ENCODE measurements around the gene RFK. TPM values are rescaled to one million over a fixed set of nuclear protein-coding genes. Genes with fewer than 3 reads are reported as not detected.

The RFK gene
- total RNA-seq, 1 donor from 2014 or later: 20.3 TPM

GRCh38 chr9:76358628-76359280, 35.5 kb downstream of the RFK start:
- no peak for DNase-seq (ENCODE audit: low spot score)
- H3K27me3 Mint-ChIP-seq (ENCODE audit: insufficient read depth): peaks cover 2% of the 10 kb centered on the region
- no peaks in the 10 kb centered on the region for H3K9me3 Mint-ChIP-seq
- no peak overlapping the region for H3K27ac Mint-ChIP-seq
- H3K4me3 Mint-ChIP-seq: no peak overlapping the region
- no peaks in the 10 kb centered on the region for H3K36me3 Mint-ChIP-seq (ENCODE audit: low read depth)
- intact Hi-C loops (cut with micrococcal nuclease): no loop called here
- no peaks in the 10 kb centered on the region for H3K4me1 Mint-ChIP-seq (ENCODE audit: low read depth)

- Mint-ChIP-seq H3K9me3 (no peaks in the 10 kb centered on the region), H3K27me3 (ENCODE audit: insufficient read depth) (peaks cover 2% of the 10 kb centered on the region), H3K27ac (no peak overlapping the region), H3K4me3 (no peak overlapping the region), H3K4me1 (ENCODE audit: low read depth) (no peaks in the 10 kb centered on the region), H3K36me3 (ENCODE audit: low read depth) (no peaks in the 10 kb centered on the region)
- DNase-seq (ENCODE audit: low spot score): no peak
- intact Hi-C loops (cut with micrococcal nuclease): no loop called here
These were observed 36.7 kb downstream of the RFK start for GRCh38 chr9:76357555-76357954.

GRCh38 chr9:76355886-76356285, 38.3 kb downstream of the RFK start:
- Mint-ChIP-seq H3K27me3 (ENCODE audit: insufficient read depth) (peaks cover 2% of the 10 kb centered on the region), H3K4me3 (no peak overlapping the region), H3K9me3 (no peaks in the 10 kb centered on the region), H3K27ac (no peak overlapping the region), H3K36me3 (ENCODE audit: low read depth) (no peaks in the 10 kb centered on the region), H3K4me1 (ENCODE audit: low read depth) (no peaks in the 10 kb centered on the region)
- intact Hi-C loops (cut with micrococcal nuclease): no loop called here
- DNase-seq (ENCODE audit: low spot score): no peak

GRCh38 chr9:76354221-76354620, 40.0 kb downstream of the RFK start:
- H3K27ac Mint-ChIP-seq: no peak overlapping the region
- H3K4me3 Mint-ChIP-seq: no peak overlapping the region
- H3K36me3 Mint-ChIP-seq (ENCODE audit: low read depth): no peaks in the 10 kb centered on the region
- intact Hi-C loops (cut with micrococcal nuclease): no loop called here
- no peaks in the 10 kb centered on the region for H3K9me3 Mint-ChIP-seq
- H3K4me1 Mint-ChIP-seq (ENCODE audit: low read depth): no peaks in the 10 kb centered on the region
- DNase-seq (ENCODE audit: low spot score): no peak
- H3K27me3 Mint-ChIP-seq (ENCODE audit: insufficient read depth): peaks cover 2% of the 10 kb centered on the region

- Mint-ChIP-seq H3K27ac (no peak overlapping the region), H3K27me3 (ENCODE audit: insufficient read depth) (no peaks in the 10 kb centered on the region), H3K36me3 (ENCODE audit: low read depth) (no peaks in the 10 kb centered on the region), H3K4me1 (ENCODE audit: low read depth) (no peaks in the 10 kb centered on the region), H3K4me3 (no peak overlapping the region), H3K9me3 (no peaks in the 10 kb centered on the region)
- intact Hi-C loops (cut with micrococcal nuclease): no loop called here
- no peak for DNase-seq (ENCODE audit: low spot score)
These were observed 40.9 kb downstream of the RFK start for GRCh38 chr9:76353280-76353679.

GRCh38 chr9:76352026-76352620, 42.1 kb downstream of the RFK start:
- H3K27me3 Mint-ChIP-seq (ENCODE audit: insufficient read depth): peaks cover 2% of the 10 kb centered on the region
- H3K36me3 Mint-ChIP-seq (ENCODE audit: low read depth): no peaks in the 10 kb centered on the region
- H3K9me3 Mint-ChIP-seq: no peaks in the 10 kb centered on the region
- intact Hi-C loops (cut with micrococcal nuclease): no loop called here
- no peak overlapping the region for H3K4me3 Mint-ChIP-seq
- no peak overlapping the region for H3K27ac Mint-ChIP-seq
- no peaks in the 10 kb centered on the region for H3K4me1 Mint-ChIP-seq (ENCODE audit: low read depth)
- DNase-seq (ENCODE audit: low spot score): no peak

- Mint-ChIP-seq H3K36me3 (ENCODE audit: low read depth) (no peaks in the 10 kb centered on the region), H3K27ac (no peak overlapping the region), H3K4me1 (ENCODE audit: low read depth) (no peaks in the 10 kb centered on the region), H3K27me3 (ENCODE audit: insufficient read depth) (peaks cover 2% of the 10 kb centered on the region), H3K9me3 (no peaks in the 10 kb centered on the region), H3K4me3 (no peak overlapping the region)
- intact Hi-C loops (cut with micrococcal nuclease): no loop called here
- no peak for DNase-seq (ENCODE audit: low spot score)
These were observed 43.2 kb downstream of the RFK start for GRCh38 chr9:76351006-76351405.

- Mint-ChIP-seq H3K9me3 (no peaks in the 10 kb centered on the region), H3K4me1 (ENCODE audit: low read depth) (no peaks in the 10 kb centered on the region), H3K36me3 (ENCODE audit: low read depth) (no peaks in the 10 kb centered on the region), H3K27ac (no peak overlapping the region), H3K4me3 (no peak overlapping the region), H3K27me3 (ENCODE audit: insufficient read depth) (peaks cover 2% of the 10 kb centered on the region)
- intact Hi-C loops (cut with micrococcal nuclease): no loop called here
- no peak for DNase-seq (ENCODE audit: low spot score)
These were observed 44.4 kb downstream of the RFK start for GRCh38 chr9:76349865-76350264.

GRCh38 chr9:76342858-76343257, 51.4 kb downstream of the RFK start:
- H3K36me3 Mint-ChIP-seq (ENCODE audit: low read depth): no peaks in the 10 kb centered on the region
- no peak overlapping the region for H3K27ac Mint-ChIP-seq
- intact Hi-C loops (cut with micrococcal nuclease): no loop called here
- no peaks in the 10 kb centered on the region for H3K4me1 Mint-ChIP-seq (ENCODE audit: low read depth)
- H3K4me3 Mint-ChIP-seq: no peak overlapping the region
- no peaks in the 10 kb centered on the region for H3K9me3 Mint-ChIP-seq
- peaks cover 3% of the 10 kb centered on the region for H3K27me3 Mint-ChIP-seq (ENCODE audit: insufficient read depth)
- no peak for DNase-seq (ENCODE audit: low spot score)

GRCh38 chr9:76342201-76342600, 52.0 kb downstream of the RFK start:
- no peaks in the 10 kb centered on the region for H3K4me1 Mint-ChIP-seq (ENCODE audit: low read depth)
- no peak overlapping the region for H3K4me3 Mint-ChIP-seq
- no peaks in the 10 kb centered on the region for H3K9me3 Mint-ChIP-seq
- no peak overlapping the region for H3K27ac Mint-ChIP-seq
- H3K27me3 Mint-ChIP-seq (ENCODE audit: insufficient read depth): peaks cover 2% of the 10 kb centered on the region
- no peaks in the 10 kb centered on the region for H3K36me3 Mint-ChIP-seq (ENCODE audit: low read depth)
- no peak for DNase-seq (ENCODE audit: low spot score)
- intact Hi-C loops (cut with micrococcal nuclease): no loop called here

GRCh38 chr9:76341616-76342015, 52.6 kb downstream of the RFK start:
- no peak overlapping the region for H3K4me3 Mint-ChIP-seq
- no peak overlapping the region for H3K27ac Mint-ChIP-seq
- H3K4me1 Mint-ChIP-seq (ENCODE audit: low read depth): no peaks in the 10 kb centered on the region
- H3K9me3 Mint-ChIP-seq: no peaks in the 10 kb centered on the region
- intact Hi-C loops (cut with micrococcal nuclease): no loop called here
- DNase-seq (ENCODE audit: low spot score): no peak
- peaks cover 2% of the 10 kb centered on the region for H3K27me3 Mint-ChIP-seq (ENCODE audit: insufficient read depth)
- no peaks in the 10 kb centered on the region for H3K36me3 Mint-ChIP-seq (ENCODE audit: low read depth)

GRCh38 chr9:76338418-76338817, 55.8 kb downstream of the RFK start:
- Mint-ChIP-seq H3K27me3 (ENCODE audit: insufficient read depth) (peaks cover 7% of the 10 kb centered on the region), H3K27ac (no peak overlapping the region), H3K4me3 (no peak overlapping the region), H3K36me3 (ENCODE audit: low read depth) (no peaks in the 10 kb centered on the region), H3K4me1 (ENCODE audit: low read depth) (no peaks in the 10 kb centered on the region), H3K9me3 (no peaks in the 10 kb centered on the region)
- intact Hi-C loops (cut with micrococcal nuclease): no loop called here
- DNase-seq (ENCODE audit: low spot score): no peak

GRCh38 chr9:76336027-76336426, 58.2 kb downstream of the RFK start:
- intact Hi-C loops (cut with micrococcal nuclease): no loop called here
- no peaks in the 10 kb centered on the region for H3K9me3 Mint-ChIP-seq
- no peak overlapping the region for H3K4me3 Mint-ChIP-seq
- H3K27me3 Mint-ChIP-seq (ENCODE audit: insufficient read depth): peaks cover 7% of the 10 kb centered on the region
- no peaks in the 10 kb centered on the region for H3K4me1 Mint-ChIP-seq (ENCODE audit: low read depth)
- H3K36me3 Mint-ChIP-seq (ENCODE audit: low read depth): no peaks in the 10 kb centered on the region
- no peak overlapping the region for H3K27ac Mint-ChIP-seq
- DNase-seq (ENCODE audit: low spot score): no peak

Measured in activated T-helper 1 cell treated with anti-CD3 and anti-CD28 coated beads, Interleukin-12 subunit alpha, Interleukin-12 subunit beta, Interleukin-2, Interleukin-4 antibody, amounts not matched to agents 30 ng/mL and 10 ng/mL and 1 ng/mL, durations not matched to agents 14 hours and 24 hours and 36 hours (primary cell).